HL-60 (cell line): Measurements from ENCODE around the gene SAG.

Experiments used
- DNase-seq, 2 experiments: peaks; one replicate each; pipeline ENCODE4 v3.0.0-alpha.2; 2010 to 2020; ENCODE audit warnings: low read depth in 1 of 2, low spot score in 1 of 2
- H3K27ac ChIP-seq: fragments of 250-450 bp; sonication (Bioruptor Pico); replicated peaks from 2 replicates; pipeline ENCODE4 v1.5.1; 2020; ENCODE audit warnings: mild to moderate bottlenecking, moderate library complexity
- H3K27me3 ChIP-seq: fragments of 250-450 bp; sonication (Bioruptor Pico); 2 replicates; pipeline ENCODE4 v1.5.1; 2021; ENCODE audit warnings: mild to moderate bottlenecking, moderate library complexity; ENCODE audit not compliant: insufficient read depth, poor library complexity, severe bottlenecking
- H3K4me3 ChIP-seq: replicated peaks from 2 replicates; pipeline ENCODE4 v1.5.1; 2011; ENCODE audit warnings: mild to moderate bottlenecking, control low read depth, low read length; ENCODE audit not compliant: insufficient read depth
- GABPA ChIP-seq: IDR thresholded peaks from 2 replicates; pipeline ENCODE4 v1.6.1; 2012; ENCODE audit warnings: low read depth
- POLR2AphosphoS5 ChIP-seq: IDR thresholded peaks from 2 replicates; pipeline ENCODE4 v1.6.1; 2012; ENCODE audit warnings: low read depth
- SPI1 ChIP-seq: IDR thresholded peaks from 2 replicates; pipeline ENCODE4 v1.6.1; 2012; ENCODE audit warnings: low read depth, mild to moderate bottlenecking, borderline replicate concordance
- TF ChIP-seq, protein P1 (sequence below): IDR thresholded peaks from 2 replicates; pipeline ENCODE4 v1.6.1; 2012; ENCODE audit warnings: low read depth; ENCODE audit not compliant: insufficient replicate concordance
- TF ChIP-seq, protein P2 (sequence below): IDR thresholded peaks from one replicate; pipeline ENCODE4 v1.5.1; 2011; ENCODE audit warnings: low read length, control low read depth, inconsistent platforms; ENCODE audit not compliant: insufficient read depth

The SAG gene

DNA sequence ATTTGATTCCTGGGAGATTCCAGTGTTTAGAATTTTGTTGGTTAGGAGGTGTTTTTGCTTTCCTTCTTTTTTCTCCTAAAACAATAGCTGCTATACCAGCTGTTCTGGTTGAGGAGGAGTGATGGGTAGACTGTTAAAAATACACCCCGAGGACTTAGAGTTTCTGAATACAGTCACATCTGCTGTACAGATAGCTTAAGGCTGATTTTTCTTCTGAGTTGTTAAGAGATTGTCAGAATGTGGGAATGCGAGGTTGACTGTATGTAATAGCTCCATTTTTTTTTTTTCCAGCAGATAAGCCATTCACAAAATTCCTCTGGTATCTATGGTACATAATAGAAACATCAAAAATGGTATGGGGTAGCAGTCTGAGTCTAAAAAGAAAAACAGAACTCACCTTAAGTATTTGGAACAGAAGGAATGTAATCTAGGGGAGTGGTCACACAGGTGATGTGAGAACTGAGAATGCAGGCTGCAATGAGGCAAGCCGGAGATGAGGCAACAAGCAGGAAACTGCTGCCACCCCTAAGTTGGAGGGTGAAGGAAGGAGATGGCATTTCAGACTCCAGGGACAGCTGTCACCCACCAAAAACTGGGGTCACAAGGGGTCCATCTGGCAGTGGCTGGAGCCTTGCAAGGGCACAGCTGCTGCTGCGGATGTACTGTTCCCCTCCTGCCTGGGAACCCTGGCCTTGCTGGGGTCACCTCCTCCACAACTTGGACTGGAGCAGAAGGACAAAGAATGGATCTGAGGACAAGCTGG lies 49.1 kb downstream of the SAG start:
- Histone ChIP-seq H3K4me3 (peak overlapping the region; percentile 90), H3K27ac (peak overlapping the region; percentile 56), H3K27me3 (no peaks in the 10 kb centered on the region)
- DNase-seq = peak in 1 of 2 experiments; percentile 61
- TF ChIP-seq, protein P1, sequence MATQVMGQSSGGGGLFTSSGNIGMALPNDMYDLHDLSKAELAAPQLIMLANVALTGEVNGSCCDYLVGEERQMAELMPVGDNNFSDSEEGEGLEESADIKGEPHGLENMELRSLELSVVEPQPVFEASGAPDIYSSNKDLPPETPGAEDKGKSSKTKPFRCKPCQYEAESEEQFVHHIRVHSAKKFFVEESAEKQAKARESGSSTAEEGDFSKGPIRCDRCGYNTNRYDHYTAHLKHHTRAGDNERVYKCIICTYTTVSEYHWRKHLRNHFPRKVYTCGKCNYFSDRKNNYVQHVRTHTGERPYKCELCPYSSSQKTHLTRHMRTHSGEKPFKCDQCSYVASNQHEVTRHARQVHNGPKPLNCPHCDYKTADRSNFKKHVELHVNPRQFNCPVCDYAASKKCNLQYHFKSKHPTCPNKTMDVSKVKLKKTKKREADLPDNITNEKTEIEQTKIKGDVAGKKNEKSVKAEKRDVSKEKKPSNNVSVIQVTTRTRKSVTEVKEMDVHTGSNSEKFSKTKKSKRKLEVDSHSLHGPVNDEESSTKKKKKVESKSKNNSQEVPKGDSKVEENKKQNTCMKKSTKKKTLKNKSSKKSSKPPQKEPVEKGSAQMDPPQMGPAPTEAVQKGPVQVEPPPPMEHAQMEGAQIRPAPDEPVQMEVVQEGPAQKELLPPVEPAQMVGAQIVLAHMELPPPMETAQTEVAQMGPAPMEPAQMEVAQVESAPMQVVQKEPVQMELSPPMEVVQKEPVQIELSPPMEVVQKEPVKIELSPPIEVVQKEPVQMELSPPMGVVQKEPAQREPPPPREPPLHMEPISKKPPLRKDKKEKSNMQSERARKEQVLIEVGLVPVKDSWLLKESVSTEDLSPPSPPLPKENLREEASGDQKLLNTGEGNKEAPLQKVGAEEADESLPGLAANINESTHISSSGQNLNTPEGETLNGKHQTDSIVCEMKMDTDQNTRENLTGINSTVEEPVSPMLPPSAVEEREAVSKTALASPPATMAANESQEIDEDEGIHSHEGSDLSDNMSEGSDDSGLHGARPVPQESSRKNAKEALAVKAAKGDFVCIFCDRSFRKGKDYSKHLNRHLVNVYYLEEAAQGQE = no peak
- no peak; the same call in 1 of the 2 replicates for TF ChIP-seq POLR2AphosphoS5
- TF ChIP-seq GABPA = no peak
- TF ChIP-seq SPI1 = no peak

DNA sequence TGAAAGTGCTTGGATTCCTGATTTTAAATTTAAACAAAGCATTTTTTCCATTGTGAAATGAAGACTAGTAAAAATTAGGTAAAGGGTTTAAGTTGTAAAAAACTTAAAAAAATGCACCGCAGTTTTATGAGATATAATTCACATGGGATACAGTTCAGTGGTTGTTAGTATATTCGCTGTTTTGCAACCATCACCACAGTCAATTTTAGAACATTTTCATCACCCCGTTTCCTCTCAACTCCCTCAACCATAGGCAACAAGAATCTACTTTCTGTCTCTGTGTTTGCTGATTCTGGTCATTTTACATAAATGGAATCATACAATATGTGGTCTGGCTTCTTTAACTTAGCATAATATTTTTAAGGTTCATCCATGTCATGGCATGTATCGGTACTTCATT lies 50.7 kb downstream of the SAG start:
- peak in 1 of 2 experiments; percentile 51 for DNase-seq
- Histone ChIP-seq H3K27ac (peak overlapping the region; percentile 72), H3K27me3 (no peaks in the 10 kb centered on the region), H3K4me3 (peak overlapping the region; percentile 30)
- TF ChIP-seq SPI1 (no peak), GABPA (no peak), POLR2AphosphoS5 (no peak)
- TF ChIP-seq, protein P2, sequence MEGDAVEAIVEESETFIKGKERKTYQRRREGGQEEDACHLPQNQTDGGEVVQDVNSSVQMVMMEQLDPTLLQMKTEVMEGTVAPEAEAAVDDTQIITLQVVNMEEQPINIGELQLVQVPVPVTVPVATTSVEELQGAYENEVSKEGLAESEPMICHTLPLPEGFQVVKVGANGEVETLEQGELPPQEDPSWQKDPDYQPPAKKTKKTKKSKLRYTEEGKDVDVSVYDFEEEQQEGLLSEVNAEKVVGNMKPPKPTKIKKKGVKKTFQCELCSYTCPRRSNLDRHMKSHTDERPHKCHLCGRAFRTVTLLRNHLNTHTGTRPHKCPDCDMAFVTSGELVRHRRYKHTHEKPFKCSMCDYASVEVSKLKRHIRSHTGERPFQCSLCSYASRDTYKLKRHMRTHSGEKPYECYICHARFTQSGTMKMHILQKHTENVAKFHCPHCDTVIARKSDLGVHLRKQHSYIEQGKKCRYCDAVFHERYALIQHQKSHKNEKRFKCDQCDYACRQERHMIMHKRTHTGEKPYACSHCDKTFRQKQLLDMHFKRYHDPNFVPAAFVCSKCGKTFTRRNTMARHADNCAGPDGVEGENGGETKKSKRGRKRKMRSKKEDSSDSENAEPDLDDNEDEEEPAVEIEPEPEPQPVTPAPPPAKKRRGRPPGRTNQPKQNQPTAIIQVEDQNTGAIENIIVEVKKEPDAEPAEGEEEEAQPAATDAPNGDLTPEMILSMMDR = no peak
- TF ChIP-seq, protein P1 = no peak

DNA sequence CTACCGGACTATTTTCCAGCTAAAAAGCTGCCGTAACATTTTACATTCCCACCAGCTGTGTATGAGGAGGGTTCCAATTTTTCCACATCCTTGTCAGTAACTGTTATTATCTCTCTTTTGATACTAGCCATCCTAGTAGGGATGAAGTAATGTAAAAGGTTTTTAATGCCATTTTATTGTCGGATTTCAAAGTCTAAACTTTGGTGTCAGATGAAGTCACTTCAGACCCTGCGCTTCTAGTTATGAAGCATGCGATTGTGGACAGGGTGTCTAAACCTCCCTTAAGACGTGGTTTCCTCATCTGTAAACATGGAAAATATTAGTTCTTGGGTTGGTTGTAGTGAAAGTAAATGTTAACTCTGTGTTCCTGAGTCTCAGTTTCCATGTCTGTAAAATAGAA lies 51.3 kb downstream of the SAG start:
- no peak for DNase-seq
- no peak for TF ChIP-seq SPI1
- TF ChIP-seq, protein P2 = no peak
- TF ChIP-seq GABPA = no peak
- no peak for TF ChIP-seq POLR2AphosphoS5
- TF ChIP-seq, protein P1 = no peak
- Histone ChIP-seq H3K4me3 (peak overlapping the region; percentile 30), H3K27me3 (no peaks in the 10 kb centered on the region), H3K27ac (peak overlapping the region; percentile 72)
